Spleen (tissue), 11 donors: ENCODE data around the gene GPR152. TPM values are rescaled to one million over a fixed set of nuclear protein-coding genes. Genes with fewer than 3 reads are reported as not detected.

Experiments
- DNase-seq: peaks from one replicate; pipeline ENCODE4 v3.0.0-alpha.2; 2020
- H3K27ac ChIP-seq, 8 donors: fragments of 200-600 bp; sonication (generic) in 7 of 8; 1 replicate in 4 of 8; 2 replicates in 4 of 8; pipeline versions ENCODE4 v1.5.0 to v1.8.0; 2016 to 2021; ENCODE audit warnings: inconsistent platforms in 4 of 8, mild to moderate bottlenecking in 4 of 8, moderate library complexity in 1 of 8
- H3K27me3 ChIP-seq, 7 donors: fragments of 200-600 bp; sonication (generic) in 6 of 7; replicated peaks in 1 of 7; 1 replicate in 4 of 7; 2 replicates in 3 of 7; pipeline versions ENCODE4 v1.5.0 to v1.8.0; 2016 to 2021; ENCODE audit warnings: inconsistent platforms in 3 of 7, mild to moderate bottlenecking in 1 of 7
- H3K36me3 ChIP-seq, 6 donors: fragments of 200-600 bp; sonication (generic) in 5 of 6; 1 replicate in 4 of 6; 2 replicates in 2 of 6; pipeline versions ENCODE4 v1.5.0 to v1.8.0; 2016 to 2021; ENCODE audit warnings: inconsistent platforms in 2 of 6
- H3K4me1 ChIP-seq, 6 donors: fragments of 200-600 bp; sonication (generic) in 5 of 6; 1 replicate in 3 of 6; 2 replicates in 3 of 6; pipeline versions ENCODE4 v1.5.0 to v1.8.0; 2016 to 2021; ENCODE audit warnings: inconsistent platforms in 3 of 6
- H3K4me3 ChIP-seq, 8 donors: fragments of 200-600 bp; sonication (generic) in 7 of 8; 1 replicate in 4 of 8; 2 replicates in 4 of 8; pipeline versions ENCODE4 v1.5.0 to v1.8.0; 2016 to 2021; ENCODE audit warnings: inconsistent platforms in 4 of 8, mild to moderate bottlenecking in 4 of 8, moderate library complexity in 2 of 8
- H3K9me3 ChIP-seq, 8 donors: fragments of 200-600 bp; sonication (generic) in 7 of 8; 1 replicate in 4 of 8; 2 replicates in 4 of 8; pipeline versions ENCODE4 v1.5.0 to v1.8.0; 2016 to 2021; ENCODE audit warnings: inconsistent platforms in 4 of 8
- CTCF ChIP-seq, 11 experiments: fragments of 200-600 bp in 7 of 11; fragments of 450-650 bp in 4 of 11; sonication (generic) in 4 of 11; IDR thresholded peaks in 8 of 11; conservative IDR thresholded peaks in 3 of 11; 1 replicate in 7 of 11; 2 replicates in 4 of 11; pipeline versions ENCODE4 v1.4.0 to v1.8.0; 2016 to 2021; ENCODE audit warnings: antibody characterized with exemption in 11 of 11, inconsistent platforms in 4 of 11, mild to moderate bottlenecking in 1 of 11
- POLR2A ChIP-seq, 3 donors: fragments of 450-650 bp; IDR thresholded peaks; one replicate each; pipeline ENCODE4 v1.5.1; 2017; ENCODE audit warnings: antibody characterized with exemption in 3 of 3, mild to moderate bottlenecking in 1 of 3
- POLR2AphosphoS5 ChIP-seq, 3 donors: sonication (generic); formaldehyde crosslinking; IDR thresholded peaks; one replicate each; pipeline ENCODE4 v1.5.1; 2017; ENCODE audit warnings: antibody characterized with exemption in 3 of 3
- WGBS, 5 donors: extraction: QIAGEN DNeasy Blood & Tissue Kit in 3 of 5; methylation state at CpG; one replicate each; pipeline versions ENCODE4 v1.1.5 to v1.1.7; 2013 to 2018; 5-methylcytosine and 5-hydroxymethylcytosine counted together
- intact Hi-C: fragments of 100-400 bp; cut with DNase I; formaldehyde crosslinking; loops from one replicate; pipeline ENCODE4 v1.15.0; 2023; ENCODE audit warnings: low total_unique reads
- polyA plus RNA-seq, 3 donors: library from polyadenylated mRNA; stranded (reverse); fragments of 200-250 nt; gene quantifications; one replicate each; pipeline ENCODE4 v1.2.1, GENCODE V29; 2013
- total RNA-seq, 7 donors: library from RNA; depleted of rRNA in 3 of 7; stranded (reverse); fragments of >200 nt in 3 of 7; fragmentation: NEBNext Ultra II Directional in 4 of 7; extraction: Animal tissue kit (Norgen Biotek cat#: 25700) in 4 of 7; gene quantifications; one replicate each; pipeline versions ENCODE4 v1.1.0 to v1.2.1, GENCODE V29; 2016 to 2021
- donor health status: healthy with polysubstance abuse.
- donor health status: DM: no; HTN: no; CAD: no; lungs with moderate emphysema.
- donor health status: DM: no; HTN: no; CAD: no.
- donor health status: Bipolar disorder and iron deficiency.
- donor health status: healthy.
- donor health status: DM: no; HTN: no; CAD: no.
- donor health status: DM: yes; HTN: yes; CAD: no.

Gene GPR152
- total and polyA plus RNA-seq, 10 donors, result 0.10 TPM; not detected in 9

GRCh38 chr11:67453816-67454732 lies 1.5 kb upstream of the GPR152 start:
- Histone ChIP-seq H3K4me3 (no peak overlapping the region), H3K4me1 (peaks cover 11 to 90% (median 51%) of the 10 kb centered on the region in 6 donors), H3K9me3 (no peaks in the 10 kb centered on the region), H3K27ac (no peak overlapping the region), H3K27me3 (no peaks in the 10 kb centered on the region), H3K36me3 (no peaks in the 10 kb centered on the region)
- no peak for TF ChIP-seq POLR2A (IDR thresholded peaks at IDR 0.05)
- TF ChIP-seq POLR2AphosphoS5 (IDR thresholded peaks at IDR 0.05), result no peak
- TF ChIP-seq CTCF (IDR thresholded peaks at IDR 0.05 in 8 of 11, conservative IDR thresholded peaks at IDR 0.05 in 3 of 11), result no peak
- DNase-seq, result no peak
- intact Hi-C loops, result no loop called here
- WGBS, 5 donors, result 79 to 86% (median 82%) methylated on average over 17 to 21 of the region's 21 CpGs

- H3K4me3 ChIP-seq, result no peak overlapping the region
- intact Hi-C loops, result no loop called here
- H3K4me1 ChIP-seq, result peaks cover 15 to 90% (median 72%) of the 10 kb centered on the region in 6 donors
- no peak for DNase-seq
- TF ChIP-seq CTCF (IDR thresholded peaks at IDR 0.05 in 8 of 11, conservative IDR thresholded peaks at IDR 0.05 in 3 of 11), result no peak
- TF ChIP-seq POLR2A (IDR thresholded peaks at IDR 0.05), result no peak
- no peak for TF ChIP-seq POLR2AphosphoS5 (IDR thresholded peaks at IDR 0.05)
- peak overlapping the region in 6 of 8 donors; percentile 50 to 74 (median 64) for H3K27ac ChIP-seq
- no peaks in the 10 kb centered on the region for H3K9me3 ChIP-seq
- no peaks in the 10 kb centered on the region for H3K36me3 ChIP-seq
- WGBS, 5 donors, result 90 to 93% (median 92%) methylated on average over 14 of the region's 14 CpGs
- H3K27me3 ChIP-seq, result no peaks in the 10 kb centered on the region
Measured at GRCh38 chr11:67451658-67451976, 912 bp downstream of the GPR152 start.

GRCh38 chr11:67450796-67451657 lies 1.5 kb downstream of the GPR152 start:
- Histone ChIP-seq H3K4me1 (peaks cover 18 to 96% (median 77%) of the 10 kb centered on the region in 6 donors), H3K36me3 (no peaks in the 10 kb centered on the region), H3K27ac (peak overlapping the region in 5 of 8 donors; percentile 33 to 74 (median 58)), H3K9me3 (no peaks in the 10 kb centered on the region), H3K4me3 (no peak overlapping the region), H3K27me3 (no peaks in the 10 kb centered on the region)
- no peak for DNase-seq
- TF ChIP-seq POLR2A (IDR thresholded peaks at IDR 0.05) (no peak), CTCF (IDR thresholded peaks at IDR 0.05 in 8 of 11, conservative IDR thresholded peaks at IDR 0.05 in 3 of 11) (no peak), POLR2AphosphoS5 (IDR thresholded peaks at IDR 0.05) (no peak)
- 80 to 93% (median 91%) methylated on average over 19 to 25 of the region's 25 CpGs for WGBS, 5 donors
- intact Hi-C loops, result no loop called here
